WTC11 (cell line): Measurements from ENCODE around the gene DSC2.

Source experiments
- ATF1 ChIP-seq: sonication (generic); formaldehyde crosslinking; IDR thresholded peaks from 2 replicates; pipeline ENCODE4 v1.8.1; 2023; ENCODE audit warnings: mild to moderate bottlenecking, moderate library complexity, missing genetic modification reagents
- CREB1 ChIP-seq: sonication (generic); formaldehyde crosslinking; IDR thresholded peaks from 2 replicates; pipeline ENCODE4 v1.8.0; 2023; ENCODE audit warnings: mild to moderate bottlenecking, missing genetic modification reagents
- ESRRA ChIP-seq: sonication (generic); formaldehyde crosslinking; IDR thresholded peaks from 2 replicates; pipeline ENCODE4 v1.8.1; 2022; ENCODE audit warnings: mild to moderate bottlenecking, missing genetic modification reagents, borderline replicate concordance
- FOXJ3 ChIP-seq: sonication (generic); formaldehyde crosslinking; IDR thresholded peaks from 2 replicates; pipeline ENCODE4 v1.9.0; 2021; ENCODE audit warnings: missing genetic modification reagents, mild to moderate bottlenecking, borderline replicate concordance
- FOXP1 ChIP-seq: sonication (generic); formaldehyde crosslinking; IDR thresholded peaks from 2 replicates; pipeline ENCODE4 v1.8.0; 2022; ENCODE audit warnings: missing genetic modification reagents, mild to moderate bottlenecking, moderate library complexity, borderline replicate concordance
- IRF2 ChIP-seq: sonication (generic); formaldehyde crosslinking; IDR thresholded peaks from 2 replicates; pipeline ENCODE4 v1.8.0; 2022; ENCODE audit warnings: low read depth, missing genetic modification reagents, borderline replicate concordance
- MYBL2 ChIP-seq: sonication (generic); formaldehyde crosslinking; IDR thresholded peaks from 2 replicates; pipeline ENCODE4 v1.8.1; 2023; ENCODE audit warnings: mild to moderate bottlenecking, moderate library complexity, missing genetic modification reagents
- RELA ChIP-seq: sonication (generic); formaldehyde crosslinking; IDR thresholded peaks from 2 replicates; pipeline ENCODE4 v1.8.1; 2022; ENCODE audit warnings: missing genetic modification reagents, mild to moderate bottlenecking, borderline replicate concordance
- RORB ChIP-seq: fragments of 250-450 bp; sonication (Bioruptor Pico); IDR thresholded peaks from 2 replicates; pipeline ENCODE4 v1.9.0; 2021; ENCODE audit warnings: mild to moderate bottlenecking
- STAT6 ChIP-seq: sonication (generic); formaldehyde crosslinking; conservative IDR thresholded peaks from 2 replicates; pipeline ENCODE4 v1.8.1; 2023; ENCODE audit warnings: mild to moderate bottlenecking, low read depth, missing genetic modification reagents, moderate library complexity
- ZMAT4 ChIP-seq: fragments of 250-450 bp; sonication (Bioruptor Pico); IDR thresholded peaks from 2 replicates; pipeline ENCODE4 v1.9.0; 2021; ENCODE audit warnings: mild to moderate bottlenecking
- TF ChIP-seq, protein P1 (sequence below): fragments of 200-600 bp; IDR thresholded peaks from 2 replicates; pipeline ENCODE4 v1.8.0; 2022; ENCODE audit warnings: antibody characterized with exemption
- TF ChIP-seq, protein P2 (sequence below): sonication (generic); formaldehyde crosslinking; IDR thresholded peaks from 2 replicates; pipeline ENCODE4 v1.8.1; 2023; ENCODE audit warnings: mild to moderate bottlenecking, missing genetic modification reagents, moderate library complexity
- TF ChIP-seq, protein P3 (sequence below): sonication (generic); formaldehyde crosslinking; IDR thresholded peaks from 2 replicates; pipeline ENCODE4 v1.8.0; 2022; ENCODE audit warnings: mild to moderate bottlenecking, missing genetic modification reagents

DNA sequence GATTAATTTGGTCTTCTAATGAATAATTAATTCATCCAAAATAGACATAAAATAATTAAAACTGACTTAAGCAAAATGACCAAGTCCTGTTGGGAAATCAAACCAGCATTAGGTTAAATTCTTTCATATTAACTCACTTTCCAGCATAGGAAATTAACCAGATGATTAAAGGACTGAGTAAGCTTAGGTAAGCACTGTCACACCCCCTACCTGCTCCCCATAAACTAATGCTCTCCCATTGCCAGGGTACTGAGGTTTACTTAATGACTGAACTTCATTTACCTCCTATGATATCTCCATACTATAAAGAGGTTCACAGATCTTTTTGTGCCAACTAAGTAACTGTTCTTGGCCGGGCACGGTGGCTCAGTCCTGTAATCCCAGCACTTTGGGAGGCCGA is 13.7 kb downstream of the DSC2 start:
- no peak for TF ChIP-seq ATF1
- TF ChIP-seq CREB1 (CRISPR knock-in tag): no peak
- TF ChIP-seq ZMAT4: no peak
- TF ChIP-seq, protein P1, sequence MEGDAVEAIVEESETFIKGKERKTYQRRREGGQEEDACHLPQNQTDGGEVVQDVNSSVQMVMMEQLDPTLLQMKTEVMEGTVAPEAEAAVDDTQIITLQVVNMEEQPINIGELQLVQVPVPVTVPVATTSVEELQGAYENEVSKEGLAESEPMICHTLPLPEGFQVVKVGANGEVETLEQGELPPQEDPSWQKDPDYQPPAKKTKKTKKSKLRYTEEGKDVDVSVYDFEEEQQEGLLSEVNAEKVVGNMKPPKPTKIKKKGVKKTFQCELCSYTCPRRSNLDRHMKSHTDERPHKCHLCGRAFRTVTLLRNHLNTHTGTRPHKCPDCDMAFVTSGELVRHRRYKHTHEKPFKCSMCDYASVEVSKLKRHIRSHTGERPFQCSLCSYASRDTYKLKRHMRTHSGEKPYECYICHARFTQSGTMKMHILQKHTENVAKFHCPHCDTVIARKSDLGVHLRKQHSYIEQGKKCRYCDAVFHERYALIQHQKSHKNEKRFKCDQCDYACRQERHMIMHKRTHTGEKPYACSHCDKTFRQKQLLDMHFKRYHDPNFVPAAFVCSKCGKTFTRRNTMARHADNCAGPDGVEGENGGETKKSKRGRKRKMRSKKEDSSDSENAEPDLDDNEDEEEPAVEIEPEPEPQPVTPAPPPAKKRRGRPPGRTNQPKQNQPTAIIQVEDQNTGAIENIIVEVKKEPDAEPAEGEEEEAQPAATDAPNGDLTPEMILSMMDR: no peak
- no peak for TF ChIP-seq STAT6
- TF ChIP-seq, protein P2, sequence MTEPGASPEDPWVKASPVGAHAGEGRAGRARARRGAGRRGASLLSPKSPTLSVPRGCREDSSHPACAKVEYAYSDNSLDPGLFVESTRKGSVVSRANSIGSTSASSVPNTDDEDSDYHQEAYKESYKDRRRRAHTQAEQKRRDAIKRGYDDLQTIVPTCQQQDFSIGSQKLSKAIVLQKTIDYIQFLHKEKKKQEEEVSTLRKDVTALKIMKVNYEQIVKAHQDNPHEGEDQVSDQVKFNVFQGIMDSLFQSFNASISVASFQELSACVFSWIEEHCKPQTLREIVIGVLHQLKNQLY (CRISPR knock-in tag): no peak
- TF ChIP-seq MYBL2: no peak
- TF ChIP-seq, protein P3, sequence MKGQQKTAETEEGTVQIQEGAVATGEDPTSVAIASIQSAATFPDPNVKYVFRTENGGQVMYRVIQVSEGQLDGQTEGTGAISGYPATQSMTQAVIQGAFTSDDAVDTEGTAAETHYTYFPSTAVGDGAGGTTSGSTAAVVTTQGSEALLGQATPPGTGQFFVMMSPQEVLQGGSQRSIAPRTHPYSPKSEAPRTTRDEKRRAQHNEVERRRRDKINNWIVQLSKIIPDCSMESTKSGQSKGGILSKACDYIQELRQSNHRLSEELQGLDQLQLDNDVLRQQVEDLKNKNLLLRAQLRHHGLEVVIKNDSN (CRISPR knock-in tag): no peak
- no peak for TF ChIP-seq RELA (CRISPR knock-in tag)
- no peak for TF ChIP-seq FOXJ3 (CRISPR knock-in tag)
- TF ChIP-seq RORB (CRISPR knock-in tag): no peak
- no peak for TF ChIP-seq IRF2 (CRISPR knock-in tag)
- TF ChIP-seq ESRRA (CRISPR knock-in tag): no peak
- no peak for TF ChIP-seq FOXP1 (CRISPR knock-in tag)
